Keratinocyte (primary cell): ENCODE data around the gene TMEM208. TPM values are rescaled to one million over a fixed set of nuclear protein-coding genes. Genes with fewer than 3 reads are reported as not detected.

Experiments
- DNase-seq: peaks from one replicate; pipeline ENCODE4 v3.0.0-alpha.2; 2011; ENCODE audit warnings: low read depth, missing footprints, low spot score
- FAIRE-seq: peaks from 2 replicates; lab custom pipeline; 2011; peaks lifted over from hg19 to GRCh38; lab: Jason Lieb, UNC
- H2AFZ ChIP-seq: 2 replicates; pipeline ENCODE4 v1.6.0; 2012; ENCODE audit warnings: low read length, control low read depth, inconsistent platforms; ENCODE audit not compliant: control insufficient read depth
- H3K27ac ChIP-seq: 2 replicates; pipeline ENCODE4 v1.5.1; 2011; ENCODE audit warnings: low read length; ENCODE audit not compliant: control insufficient read depth, insufficient read depth
- H3K27me3 ChIP-seq: 3 replicates; pipeline ENCODE4 v1.6.0; 2011; ENCODE audit warnings: low read length; ENCODE audit not compliant: control insufficient read depth, insufficient read depth; ENCODE audit errors: extremely low read depth
- H3K36me3 ChIP-seq, 2 experiments: 2 replicates in 1 of 2; 3 replicates in 1 of 2; pipeline ENCODE4 v1.5.1; 2011; ENCODE audit warnings: low read length in 2 of 2, mild to moderate bottlenecking in 1 of 2; ENCODE audit not compliant: control insufficient read depth in 2 of 2, insufficient read depth in 2 of 2; ENCODE audit errors: extremely low read depth in 1 of 2
- H3K4me1 ChIP-seq: 3 replicates; pipeline ENCODE4 v1.5.1; 2011; ENCODE audit warnings: low read length; ENCODE audit not compliant: control insufficient read depth, insufficient read depth; ENCODE audit errors: extremely low read depth
- H3K4me2 ChIP-seq: 3 replicates; pipeline ENCODE4 v1.6.0; 2011; ENCODE audit warnings: low read depth, low read length; ENCODE audit not compliant: control insufficient read depth, insufficient read depth; ENCODE audit errors: extremely low read depth
- H3K4me3 ChIP-seq, 3 experiments: fragments of 200-600 bp in 1 of 3; sonication (generic) in 1 of 3; 2 replicates in 2 of 3; 3 replicates in 1 of 3; pipeline ENCODE4 v1.5.1; 2011 to 2016; ENCODE audit warnings: low read length in 3 of 3, mild to moderate bottlenecking in 3 of 3, control low read depth in 2 of 3, inconsistent platforms in 1 of 3, low read depth in 1 of 3, mixed read lengths in 1 of 3, mixed run types in 1 of 3, moderate library complexity in 1 of 3; ENCODE audit not compliant: control insufficient read depth in 2 of 3, insufficient read depth in 2 of 3; ENCODE audit errors: extremely low read depth in 1 of 3
- H3K79me2 ChIP-seq: 2 replicates; pipeline ENCODE4 v1.6.0; 2012; ENCODE audit warnings: low read length; ENCODE audit not compliant: control insufficient read depth, insufficient read depth
- H3K9ac ChIP-seq: 3 replicates; pipeline ENCODE4 v1.6.0; 2011; ENCODE audit warnings: low read length; ENCODE audit not compliant: control insufficient read depth, insufficient read depth; ENCODE audit errors: extremely low read depth
- H3K9me1 ChIP-seq: 3 replicates; pipeline ENCODE4 v1.6.0; 2011; ENCODE audit warnings: low read length; ENCODE audit not compliant: control insufficient read depth, insufficient read depth; ENCODE audit errors: extremely low read depth
- H3K9me3 ChIP-seq: 2 replicates; pipeline ENCODE4 v1.5.1; 2012; ENCODE audit warnings: low read depth, low read length; ENCODE audit not compliant: control insufficient read depth
- H4K20me1 ChIP-seq: 3 replicates; pipeline ENCODE4 v1.6.0; 2011; ENCODE audit warnings: low read length; ENCODE audit not compliant: control insufficient read depth, insufficient read depth; ENCODE audit errors: extremely low read depth
- CTCF ChIP-seq, 3 experiments: IDR thresholded peaks in 1 of 3; conservative IDR thresholded peaks in 1 of 3; optimal IDR thresholded peaks in 1 of 3; 2 replicates in 2 of 3; 3 replicates in 1 of 3; pipeline versions ENCODE3 to v1.5.1; 2011; ENCODE audit warnings: low read length in 3 of 3, mild to moderate bottlenecking in 3 of 3, moderate library complexity in 2 of 3, control low read depth in 1 of 3, inconsistent platforms in 1 of 3; ENCODE audit not compliant: insufficient read depth in 2 of 3; ENCODE audit errors: extremely low read depth in 1 of 3
- EZH2 ChIP-seq: IDR thresholded peaks from one replicate; pipeline ENCODE4 v1.6.1; 2012; ENCODE audit warnings: inconsistent platforms, mild to moderate bottlenecking, low read length, moderate library complexity
- dilution Hi-C: fragments of 300-500 bp; cut with MboI; formaldehyde crosslinking; loops from one replicate; pipeline ENCODE4 v1.7.0; 2020; ENCODE audit warnings: low sequenced_read_pairs; ENCODE audit not compliant: extremely low pct_ligation_motif_present
- polyA plus RNA-seq, 5 experiments: library from polyadenylated mRNA; depleted of rRNA in 3 of 5; stranded (reverse) in 3 of 5; stranded (forward) in 1 of 5; unstranded in 1 of 5; fragments of >200 nt; gene quantifications; 1 replicate in 1 of 5; 2 replicates in 3 of 5; 3 replicates in 1 of 5; pipeline versions ENCODE4 v1.2.1 to v1.2.3, GENCODE V29; 2011 to 2012; ENCODE audit warnings: missing spikeins in 2 of 5, low read depth in 1 of 5, low replicate concordance in 1 of 5

Gene TMEM208
- polyA plus RNA-seq, 1 donor (not counting 4 experiments of a cell fraction or from before 2014, with no cell fraction given) = 44.9 TPM

- Histone ChIP-seq H3K27ac (no peak overlapping the region), H3K9ac (no peak overlapping the region), H3K9me3 (no peaks in the 10 kb centered on the region), H3K36me3 (peaks cover 0 to 1% of the 10 kb centered on the region in 2 experiments), H3K27me3 (no peaks in the 10 kb centered on the region), H3K4me3 (no peak overlapping the region), H2AFZ (no peak overlapping the region), H3K9me1 (peaks cover 4% of the 10 kb centered on the region), H3K4me2 (no peak overlapping the region), H3K4me1 (peaks cover 44% of the 10 kb centered on the region), H4K20me1 (no peaks in the 10 kb centered on the region), H3K79me2 (no peaks in the 10 kb centered on the region)
- dilution Hi-C loops = no loop called here
- no peak for DNase-seq
- no peak for FAIRE-seq
- TF ChIP-seq EZH2 (no peak), CTCF (optimal IDR thresholded peaks at IDR 0.05 in 1 of 3, IDR thresholded peaks at IDR 0.05 in 1 of 3, conservative IDR thresholded peaks at IDR 0.05 in 1 of 3; ENCODE audit: extremely low read depth in 1 of 3, insufficient read depth in 2 of 3, low read length in 3 of 3) (no peak)
These were observed 16.6 kb upstream of the TMEM208 start for GRCh38 chr16:67210069-67210937.

- no peaks in the 10 kb centered on the region for H3K79me2 ChIP-seq
- no peak overlapping the region for H3K9ac ChIP-seq
- dilution Hi-C loops = no loop called here
- FAIRE-seq (no peak), DNase-seq (no peak)
- TF ChIP-seq CTCF (optimal IDR thresholded peaks at IDR 0.05 in 1 of 3, IDR thresholded peaks at IDR 0.05 in 1 of 3, conservative IDR thresholded peaks at IDR 0.05 in 1 of 3; ENCODE audit: extremely low read depth in 1 of 3, insufficient read depth in 2 of 3, low read length in 3 of 3) (no peak), EZH2 (no peak)
- no peak overlapping the region for H3K4me3 ChIP-seq
- no peak overlapping the region for H3K4me2 ChIP-seq
- H2AFZ ChIP-seq = no peak overlapping the region
- H3K27me3 ChIP-seq = no peaks in the 10 kb centered on the region
- H3K4me1 ChIP-seq = peaks cover 36% of the 10 kb centered on the region
- H4K20me1 ChIP-seq = no peaks in the 10 kb centered on the region
- peaks cover 4% of the 10 kb centered on the region for H3K9me1 ChIP-seq
- no peaks in the 10 kb centered on the region for H3K9me3 ChIP-seq
- no peak overlapping the region for H3K27ac ChIP-seq
- H3K36me3 ChIP-seq = no peaks in the 10 kb centered on the region
These were observed 15.3 kb upstream of the TMEM208 start for GRCh38 chr16:67211674-67212073.
